HepG2 (cell line): Measurements from ENCODE around the gene PEMT. TPM values are rescaled to one million over a fixed set of nuclear protein-coding genes. Genes with fewer than 3 reads are reported as not detected.

Experiments
- ATAC-seq: fragments of 200-7000 bp; cut with Tn5 transposase; 3 replicates; pipeline ENCODE4 v1.9.1; 2020; ENCODE audit warnings: mild to moderate bottlenecking, moderate library complexity
- BruUV-seq: library from RNA; stranded (reverse); fragments of 400-500 nt; replicated peaks from 2 replicates; lab custom pipeline; 2021; lab: Mats Ljungman, UMichigan
- CTCF ChIA-PET: fragments of 300-600 bp; formaldehyde crosslinking; extraction: SDS; loops from one replicate; lab custom pipeline; 2021; ENCODE audit warnings: low total read pairs, inconsistent platforms, low intra/inter-chr PET ratio; lab: Yijun Ruan, JAX
- POLR2A ChIA-PET: fragments of 350-600 bp; sonication (Branson Sonifier 250); formaldehyde crosslinking; loops from one replicate; lab custom pipeline; 2020; ENCODE audit warnings: antibody characterized with exemption, inconsistent platforms; lab: Yijun Ruan, JAX
- DNase-seq: peaks from one replicate; pipeline ENCODE4 v3.0.0-alpha.2; 2015; ENCODE audit warnings: low spot score
- FAIRE-seq: peaks from 3 replicates; lab custom pipeline; 2011; peaks lifted over from hg19 to GRCh38; lab: Jason Lieb, UNC
- H2AFZ ChIP-seq: one replicate; pipeline ENCODE4 v1.6.1; 2011; ENCODE audit warnings: low read length, inconsistent platforms
- H3K27ac ChIP-seq: fragments of 300-600 bp; 3 replicates; pipeline ENCODE4 v1.8.0; 2011; ENCODE audit warnings: mixed run types, mild to moderate bottlenecking, mixed read lengths, low read length, inconsistent platforms; ENCODE audit not compliant: insufficient read depth; ENCODE audit errors: extremely low read length
- H3K27me3 ChIP-seq, 2 experiments: fragments of 200-600 bp in 1 of 2; 2 replicates in 1 of 2; 3 replicates in 1 of 2; pipeline versions ENCODE4 v1.6.0 to v1.8.0; 2011; ENCODE audit warnings: low read length in 2 of 2, mild to moderate bottlenecking in 2 of 2, moderate library complexity in 2 of 2, inconsistent platforms in 1 of 2; ENCODE audit not compliant: insufficient read depth in 2 of 2, control insufficient read depth in 1 of 2
- H3K36me3 ChIP-seq, 2 experiments: fragments of 200-600 bp in 1 of 2; replicated peaks in 1 of 2; 2 replicates in 1 of 2; 3 replicates in 1 of 2; pipeline versions ENCODE4 v1.5.1 to v1.8.0; 2011; ENCODE audit warnings: low read length in 2 of 2, inconsistent platforms in 1 of 2; ENCODE audit not compliant: insufficient read depth in 2 of 2, control insufficient read depth in 1 of 2
- H3K4me1 ChIP-seq: 2 replicates; pipeline ENCODE4 v1.5.1; 2012; ENCODE audit warnings: low read length, inconsistent platforms; ENCODE audit not compliant: insufficient read depth
- H3K4me2 ChIP-seq: 2 replicates; pipeline ENCODE4 v1.6.0; 2011; ENCODE audit warnings: low read depth, low read length, inconsistent platforms
- H3K4me3 ChIP-seq, 3 experiments: fragments of 200-600 bp in 1 of 3; sonication (generic), shearing (Covaris generic) in 1 of 3; replicated peaks in 1 of 3; 2 replicates each; pipeline ENCODE4 v1.5.1; 2011 to 2016; ENCODE audit warnings: low read length in 3 of 3, inconsistent platforms in 2 of 3, low read depth in 2 of 3, mild to moderate bottlenecking in 2 of 3, control low read depth in 1 of 3, mixed read lengths in 1 of 3; ENCODE audit not compliant: insufficient read depth in 1 of 3
- H3K79me2 ChIP-seq: one replicate; pipeline ENCODE4 v1.6.1; 2011; ENCODE audit warnings: low read length, inconsistent platforms; ENCODE audit not compliant: insufficient read depth
- H3K9ac ChIP-seq: 2 replicates; pipeline ENCODE4 v1.6.0; 2011; ENCODE audit warnings: mild to moderate bottlenecking, low read depth, low read length, inconsistent platforms; ENCODE audit not compliant: insufficient read depth
- H3K9me3 ChIP-seq: 2 replicates; pipeline ENCODE4 v1.5.1; 2012; ENCODE audit warnings: mild to moderate bottlenecking, low read length
- H4K20me1 ChIP-seq: 2 replicates; pipeline ENCODE4 v1.6.0; 2011; ENCODE audit warnings: inconsistent platforms, mild to moderate bottlenecking, low read length, moderate library complexity; ENCODE audit not compliant: insufficient read depth
- CSRNP1 ChIP-seq: sonication (generic); formaldehyde crosslinking; IDR thresholded peaks from 2 replicates; pipeline ENCODE4 v1.8.1; 2023; ENCODE audit warnings: mild to moderate bottlenecking, missing genetic modification reagents
- CTCF ChIP-seq: sonication (generic); formaldehyde crosslinking; IDR thresholded peaks from 2 replicates; pipeline ENCODE4 v1.5.0; 2020; ENCODE audit warnings: mild to moderate bottlenecking, missing genetic modification reagents, moderate library complexity
- GLI4 ChIP-seq: sonication (generic); formaldehyde crosslinking; IDR thresholded peaks from 2 replicates; pipeline ENCODE4 v1.5.1; 2020; ENCODE audit warnings: missing genetic modification reagents, mild to moderate bottlenecking, moderate library complexity, borderline replicate concordance
- HIVEP1 ChIP-seq: sonication (generic); formaldehyde crosslinking; IDR thresholded peaks from 2 replicates; pipeline ENCODE4 v1.4.0; 2020; ENCODE audit warnings: mild to moderate bottlenecking, missing genetic modification reagents
- MXI1 ChIP-seq: IDR thresholded peaks from 3 replicates; pipeline ENCODE4 v1.6.1; 2012; ENCODE audit warnings: low read depth, low read length, inconsistent platforms, borderline replicate concordance
- PBX3 ChIP-seq: sonication (generic); formaldehyde crosslinking; IDR thresholded peaks from 2 replicates; pipeline ENCODE4 v1.8.1; 2023; ENCODE audit warnings: missing genetic modification reagents, inconsistent platforms, borderline replicate concordance
- REL ChIP-seq: sonication (generic); formaldehyde crosslinking; conservative IDR thresholded peaks from 2 replicates; pipeline ENCODE4 v1.8.0; 2022; ENCODE audit warnings: mild to moderate bottlenecking, missing genetic modification reagents, moderate library complexity
- RNF219 ChIP-seq: sonication (generic); formaldehyde crosslinking; IDR thresholded peaks from 2 replicates; pipeline ENCODE4 v1.5.0; 2020; ENCODE audit warnings: mild to moderate bottlenecking, missing genetic modification reagents
- TOE1 ChIP-seq: sonication (generic); formaldehyde crosslinking; IDR thresholded peaks from 2 replicates; pipeline ENCODE4 v1.4.0; 2020; ENCODE audit warnings: mild to moderate bottlenecking, missing genetic modification reagents
- ZBTB21 ChIP-seq: sonication (generic); formaldehyde crosslinking; IDR thresholded peaks from 2 replicates; pipeline ENCODE4 v1.4.0; 2020; ENCODE audit warnings: missing genetic modification reagents
- ZBTB26 ChIP-seq: IDR thresholded peaks from 2 replicates; pipeline ENCODE4 v1.6.1; 2016; ENCODE audit warnings: missing compliant biosample characterization, missing genetic modification reagents, borderline replicate concordance
- ZNF44 ChIP-seq: sonication (generic); formaldehyde crosslinking; IDR thresholded peaks from 2 replicates; pipeline ENCODE4 v1.5.1; 2020; ENCODE audit warnings: mild to moderate bottlenecking, missing genetic modification reagents
- ZNF546 ChIP-seq: sonication (generic); formaldehyde crosslinking; conservative IDR thresholded peaks from 2 replicates; pipeline ENCODE4 v1.8.1; 2023; ENCODE audit warnings: mild to moderate bottlenecking, missing genetic modification reagents
- ZNF776 ChIP-seq: sonication (generic); formaldehyde crosslinking; IDR thresholded peaks from 2 replicates; pipeline ENCODE4 v1.4.0; 2020; ENCODE audit warnings: mild to moderate bottlenecking, missing genetic modification reagents
- WGBS: methylation state at CpG from one replicate; pipeline ENCODE4 v1.1.6; 2017; ENCODE audit warnings: low lambda C conversion rate; 5-methylcytosine and 5-hydroxymethylcytosine counted together
- in situ Hi-C: cut with HindIII; loops from 2 replicates; pipeline ENCODE4 v1.10.0; 2017; ENCODE audit warnings: low pct_unique_long_range_greater_than_20kb; ENCODE audit not compliant: extremely low pct_ligation_motif_present
- intact Hi-C: fragments of 100-400 bp; cut with micrococcal nuclease; formaldehyde crosslinking; loops from one replicate; pipeline ENCODE4 v1.10.0; 2022; ENCODE audit not compliant: unreplicated experiment
- polyA plus RNA-seq, 8 experiments: library from polyadenylated mRNA; depleted of rRNA in 3 of 8; stranded (reverse) in 7 of 8; unstranded in 1 of 8; fragments of >200 nt; fragmentation: Illumina TruSeq in 4 of 8; extraction: Trizol in 4 of 8; gene quantifications; 2 replicates each; pipeline versions ENCODE4 v1.2.1 to v1.2.3, GENCODE V29; 2011 to 2016; ENCODE audit warnings: low read depth in 4 of 8, missing spikeins in 1 of 8, mixed read lengths in 1 of 8; ENCODE audit not compliant: insufficient read depth in 1 of 8
- total RNA-seq, 5 experiments: library from RNA; depleted of rRNA; stranded (reverse); fragments of >200 nt; fragmentation: Illumina TruSeq; extraction: Trizol; gene quantifications; 2 replicates each; pipeline ENCODE4 v1.2.3, GENCODE V29; 2016; ENCODE audit warnings: low read depth in 1 of 5

Gene PEMT
- total and polyA plus RNA-seq, 2 of the 13 experiments (the other 11 are each of a cell fraction or from before 2014, with no cell fraction given): 31.7 to 43.6 TPM

- no TSS peak for BruUV-seq
- CTCF ChIA-PET: no interaction called here
- Histone ChIP-seq H3K27me3 (0 out of 5 replicates have a peak, but pooled peaks cover 0 to 1% of the 10 kb centered on the region in 2 experiments), H3K27ac (no peak overlapping the region)
- no peak for ATAC-seq
- in situ Hi-C loops: no loop called here
- TF ChIP-seq ZBTB26 (CRISPR knock-in tag): no peak
- no peak for TF ChIP-seq TOE1
- TF ChIP-seq GLI4: no peak
- TF ChIP-seq REL: no peak
- TF ChIP-seq ZNF776 (CRISPR knock-in tag): no peak
- TF ChIP-seq PBX3 (CRISPR knock-in tag): no peak
- TF ChIP-seq MXI1: no peak
- TF ChIP-seq ZNF546: no peak
- no peak for TF ChIP-seq CTCF (CRISPR knock-in tag)
- TF ChIP-seq ZBTB21 (CRISPR knock-in tag): no peak
- TF ChIP-seq HIVEP1 (CRISPR knock-in tag): no peak
- no peak for TF ChIP-seq CSRNP1 (CRISPR knock-in tag)
- no peak for TF ChIP-seq ZNF44 (CRISPR knock-in tag)
- no peak for TF ChIP-seq RNF219 (CRISPR knock-in tag)
- TF ChIP-seq, all 625 proteins: peak for 0
- Histone ChIP-seq H3K9me3 (no peaks in the 10 kb centered on the region), H3K79me2 (no peaks in the 10 kb centered on the region), H3K9ac (no peak overlapping the region), H3K4me2 (no peak overlapping the region), H2AFZ (no peak overlapping the region), H3K4me3 (no peak overlapping the region), H3K36me3 (no peaks in the 10 kb centered on the region), H3K4me1 (peaks cover 37% of the 10 kb centered on the region), H4K20me1 (no peaks in the 10 kb centered on the region)
- DNase-seq (no peak), FAIRE-seq (no peak)
- intact Hi-C loops: no loop called here
- 46% methylated on average over 7 of the region's 7 CpGs for WGBS
- POLR2A ChIA-PET: no interaction called here
These were observed 15.0 kb upstream of the PEMT start for GRCh38 chr17:17606416-17607000.
